ENCODE measurements around the gene SCEL.

GRCh38 chr13:77523386-77523785 is 12.1 kb upstream of the SCEL start:
- TF ChIP-seq CTCF (IDR thresholded peaks at IDR 0.05) (no peak), POLR2A (IDR thresholded peaks at IDR 0.05) (no peak)
